Endometrium (tissue), 2 donors: ENCODE measurements around the gene BPIFB4.
"Not testable (repeated sequence)": the region's sequence is repeated elsewhere in the genome, so short reads cannot be mapped to it uniquely, and the experiment has no call there.

Experiments used
- FAIRE-seq: peaks from 2 replicates; lab custom pipeline; 2012; peaks lifted over from hg19 to GRCh38; lab: Jason Lieb, UNC
- donor health status: control.
- donor health status: control.

The BPIFB4 gene

DNA sequence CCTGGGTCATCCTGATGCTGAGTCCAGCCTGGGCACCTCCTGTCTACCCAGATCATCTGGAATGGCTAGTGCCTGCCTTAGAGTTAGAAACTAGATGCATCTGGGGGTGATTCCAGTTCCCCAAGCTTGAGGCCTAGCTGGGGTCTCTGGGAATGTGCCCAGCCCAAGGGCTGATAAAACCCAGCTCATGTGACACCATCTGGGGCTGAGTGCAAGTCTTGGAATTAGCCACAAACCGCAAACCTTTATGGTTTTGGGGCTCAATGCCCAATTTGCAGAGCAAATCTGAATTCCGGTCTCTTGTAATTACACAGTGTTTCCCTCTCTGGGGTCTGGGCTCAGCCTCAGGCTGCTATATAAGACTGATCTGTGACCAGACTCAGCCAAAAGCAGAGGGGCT, at the start of gene BPIFB4:
Gene BPIFB4 (plus strand): TSS at position 385 of the 400 bp plus-strand sequence. CDS start 1,884 bp downstream, outside the sequence.
- FAIRE-seq, result no peak

- no peak for FAIRE-seq
These were observed 49.4 kb upstream of the BPIFB4 start for GRCh38 chr20:33030076-33030475.

- FAIRE-seq, result no peak
These were observed 48.9 kb upstream of the BPIFB4 start for GRCh38 chr20:33030569-33030968.

DNA sequence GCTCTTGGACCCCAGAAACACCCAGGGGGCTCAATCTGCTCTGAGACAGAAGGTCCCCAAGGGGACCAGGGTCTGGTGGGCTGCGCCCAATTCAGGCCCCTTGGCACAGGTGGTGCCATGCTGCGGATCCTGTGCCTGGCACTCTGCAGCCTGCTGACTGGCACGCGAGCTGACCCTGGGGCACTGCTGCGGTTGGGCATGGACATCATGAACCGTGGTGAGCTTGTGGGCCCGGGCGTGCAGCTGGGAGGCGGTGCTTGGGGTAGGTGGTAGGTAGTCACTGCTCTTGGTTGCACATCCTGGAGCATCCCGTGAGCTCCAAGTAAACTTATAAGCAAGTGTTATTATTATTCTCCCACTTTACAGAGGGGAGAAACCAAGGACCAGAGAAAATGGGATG, 47.9 kb upstream of the BPIFB4 start, which contains the start of gene BPIFB6:
Gene BPIFB6 (plus strand): TSS at position 118 of the 400 bp plus-strand sequence. CDS start 0 bp downstream, at position 118.
- no peak for FAIRE-seq

DNA sequence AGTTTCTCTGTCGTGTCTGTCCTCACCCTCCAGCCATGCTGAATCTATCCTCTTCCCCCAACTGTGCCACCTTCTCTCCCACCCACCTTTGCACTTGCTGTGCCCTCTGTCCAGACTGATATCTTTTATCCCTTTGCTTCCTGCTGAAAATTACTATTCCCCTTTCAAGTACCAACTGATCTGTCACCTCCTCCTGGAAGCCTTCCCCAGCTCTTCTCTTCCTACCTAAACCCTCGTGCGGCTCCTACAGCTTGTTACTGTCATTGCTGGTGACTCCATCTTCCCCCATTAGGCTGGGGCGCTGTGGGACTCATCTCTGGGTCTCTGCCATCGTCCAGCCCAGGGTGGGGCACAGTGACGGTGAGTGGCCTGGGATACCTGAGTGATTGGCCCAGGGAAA, 46.9 kb upstream of the BPIFB4 start:
- no peak for FAIRE-seq

DNA sequence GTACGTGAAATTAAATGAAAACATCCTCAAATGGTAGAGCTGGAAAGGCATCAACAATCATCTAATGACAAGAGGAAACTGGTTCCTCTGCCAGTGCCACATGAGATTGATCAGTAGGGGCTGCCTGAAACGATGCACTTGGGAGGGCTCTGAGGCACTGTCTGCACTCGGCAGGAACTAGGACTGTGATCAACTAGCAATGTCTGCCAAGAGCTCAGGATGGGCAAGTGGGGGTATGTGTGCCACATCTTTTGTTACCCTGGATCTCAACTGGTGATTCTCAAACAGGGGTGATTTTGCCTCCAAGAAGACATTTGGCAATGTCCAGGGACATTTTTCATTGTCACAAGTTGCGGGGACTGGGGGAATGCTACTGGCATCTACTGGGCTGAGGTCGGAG, 46.1 kb upstream of the BPIFB4 start:
- FAIRE-seq, result no peak

- no peak for FAIRE-seq
These were observed 45.3 kb upstream of the BPIFB4 start for GRCh38 chr20:33034115-33034514.

DNA sequence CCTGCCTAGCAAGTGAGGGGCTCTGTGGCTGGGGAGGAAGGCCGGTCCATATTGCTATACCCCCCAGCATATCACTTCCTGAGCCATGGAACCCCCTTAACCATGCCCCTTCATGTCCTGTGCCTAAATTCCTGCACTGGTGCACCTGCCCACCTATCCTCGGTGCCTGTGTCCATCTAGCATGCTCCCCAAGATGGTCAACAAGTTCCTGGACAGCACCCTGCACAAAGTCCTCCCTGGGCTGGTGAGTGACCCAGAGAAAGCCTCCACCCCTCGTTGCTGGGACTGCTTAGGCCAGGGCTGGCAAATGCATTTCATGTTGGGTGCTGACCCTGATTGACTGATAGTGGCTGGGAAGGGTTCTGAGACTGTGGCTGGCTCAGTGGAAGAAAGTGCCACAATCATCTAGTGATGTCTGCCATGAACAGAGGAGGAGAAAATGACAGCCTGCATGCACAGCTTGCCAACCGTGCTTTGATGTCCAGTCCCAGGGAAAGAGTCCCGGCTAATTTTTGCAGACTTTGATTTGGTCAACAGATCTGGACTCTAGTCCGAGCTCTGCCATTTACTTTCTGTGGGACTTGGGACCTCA, 44.4 kb upstream of the BPIFB4 start:
- no peak for FAIRE-seq

- no peak for FAIRE-seq
These were observed 42.0 kb upstream of the BPIFB4 start for GRCh38 chr20:33037456-33037855.

GRCh38 chr20:33038243-33038642, 41.2 kb upstream of the BPIFB4 start:
- no peak for FAIRE-seq

GRCh38 chr20:33042430-33042829, 37.0 kb upstream of the BPIFB4 start:
- FAIRE-seq, result no peak

DNA sequence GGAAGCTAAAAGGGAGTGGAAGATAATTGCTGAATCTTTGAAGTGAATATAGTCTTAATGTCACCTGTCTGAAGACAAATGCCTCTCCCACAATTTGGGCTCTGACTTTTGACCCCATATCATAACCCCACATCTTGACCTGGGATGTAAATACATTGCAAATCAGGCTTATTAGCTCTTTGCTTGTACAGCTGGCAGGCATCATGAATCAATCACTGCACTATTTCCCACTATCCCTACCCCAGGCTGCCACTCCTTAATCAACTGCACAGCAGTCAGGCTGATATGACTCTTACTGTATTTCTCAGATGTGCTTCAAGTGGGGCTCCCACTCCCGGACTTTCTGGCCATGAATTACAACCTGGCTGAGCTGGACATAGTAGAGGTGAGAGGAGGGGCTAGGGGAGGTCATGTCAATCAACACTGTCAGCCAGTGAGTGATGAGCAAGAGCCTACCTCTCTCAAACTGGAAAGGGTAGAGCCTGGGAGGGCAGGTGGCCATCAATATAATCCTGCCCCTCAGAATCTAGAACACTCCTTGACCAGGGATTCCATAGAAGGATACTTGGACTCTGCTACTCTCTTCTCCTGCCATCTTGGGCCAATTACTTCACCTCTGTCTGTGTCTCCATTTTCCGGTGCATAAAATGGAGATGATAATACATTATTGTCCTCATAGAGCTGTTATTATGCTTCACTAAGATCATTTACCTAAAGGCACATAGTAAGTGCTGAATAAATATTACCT, 36.3 kb upstream of the BPIFB4 start:
- FAIRE-seq, result no peak

- FAIRE-seq, result no peak
These were observed 35.7 kb upstream of the BPIFB4 start for GRCh38 chr20:33043731-33044181.

- not testable (repeated sequence) for FAIRE-seq
These were observed 34.2 kb upstream of the BPIFB4 start for GRCh38 chr20:33045129-33045721.

GRCh38 chr20:33046412-33046811, 33.0 kb upstream of the BPIFB4 start:
- FAIRE-seq, result no peak

GRCh38 chr20:33051333-33051732, 28.1 kb upstream of the BPIFB4 start:
- FAIRE-seq, result no peak

- no peak for FAIRE-seq
These were observed 25.9 kb upstream of the BPIFB4 start, which contains the start of gene BPIFB3 for GRCh38 chr20:33053291-33054106. BPIFB3 (plus strand) TSS chr20:33053903; CDS start chr20:33055436, 1,533 bp downstream.

- FAIRE-seq, result no peak
These were observed 25.1 kb upstream of the BPIFB4 start for GRCh38 chr20:33054381-33054780.

DNA sequence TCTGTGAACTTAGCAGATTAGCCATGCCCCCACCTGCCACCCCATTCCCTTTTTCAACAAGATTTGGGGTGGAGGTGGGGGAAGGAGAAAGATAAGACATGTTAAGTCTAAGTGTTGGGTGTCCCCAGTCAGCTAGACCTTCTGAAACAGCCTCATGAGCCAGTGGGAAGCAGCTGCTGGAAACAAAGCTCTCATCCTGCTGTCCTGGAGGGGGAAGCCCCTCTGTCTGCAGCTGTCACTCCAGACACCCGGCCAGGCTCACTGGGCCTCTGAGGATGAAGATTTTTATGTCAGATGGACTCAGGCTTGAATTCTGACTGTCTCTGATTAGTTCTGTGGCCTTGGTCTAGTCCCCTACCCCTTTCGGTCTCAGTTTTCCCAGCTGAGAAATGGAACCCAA, 24.7 kb upstream of the BPIFB4 start:
- FAIRE-seq, result no peak

- no peak for FAIRE-seq
These were observed 20.3 kb upstream of the BPIFB4 start for GRCh38 chr20:33059136-33059535.

- FAIRE-seq, result no peak
These were observed 19.6 kb upstream of the BPIFB4 start for GRCh38 chr20:33059741-33060390.

DNA sequence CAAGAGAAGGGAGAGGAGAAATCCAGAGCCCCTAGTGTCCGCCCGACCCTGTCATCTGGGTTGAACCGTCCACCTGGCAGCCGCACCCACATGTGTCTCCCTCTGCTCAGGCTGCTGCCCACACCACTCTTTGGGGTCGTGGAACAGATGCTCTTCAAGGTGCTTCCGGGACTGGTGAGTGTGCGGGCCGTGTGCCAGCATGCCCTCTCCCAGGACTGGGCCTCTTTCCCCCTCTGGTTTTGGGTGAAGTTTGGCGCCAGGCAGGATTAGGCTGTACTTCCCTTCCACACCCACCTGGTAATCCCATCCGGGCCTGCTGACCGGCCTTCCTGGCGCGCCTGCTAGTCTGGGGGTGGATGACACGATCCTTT, 17.8 kb upstream of the BPIFB4 start:
- FAIRE-seq, result no peak
